Measurements from ENCODE around the gene ERC2.

DNA sequence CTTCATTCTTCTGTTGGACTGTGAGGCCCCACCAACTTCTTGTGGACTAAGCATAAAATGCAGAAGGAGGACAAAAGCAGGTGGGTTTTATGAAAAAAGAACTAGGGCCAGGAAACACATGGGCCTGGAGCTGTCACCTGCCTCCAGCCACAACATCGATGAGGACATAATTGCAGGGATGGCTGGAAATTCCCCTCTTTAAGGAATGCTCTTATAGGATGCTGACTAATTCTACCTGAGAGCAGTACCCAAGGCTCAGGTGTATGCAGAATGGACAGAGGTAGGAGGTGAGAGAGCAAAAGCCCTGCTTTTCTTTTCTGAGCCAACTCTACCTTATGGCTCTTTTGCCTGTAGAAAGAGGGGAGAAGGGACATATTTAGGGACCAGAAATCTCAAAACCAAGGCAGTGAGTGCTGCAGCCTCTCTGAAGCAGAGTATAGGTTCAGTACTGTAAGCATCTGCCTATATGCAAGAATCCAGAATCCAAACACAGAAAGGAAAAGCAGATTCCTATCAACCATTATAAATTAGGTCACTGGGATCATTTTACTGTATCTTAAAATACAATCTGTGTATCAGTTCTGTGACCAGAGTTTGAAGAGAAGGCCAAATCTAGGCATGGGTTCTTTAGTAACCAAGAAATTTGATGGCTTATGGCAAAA is 775.8 kb downstream of the ERC2 start:
- TF ChIP-seq, protein P1, sequence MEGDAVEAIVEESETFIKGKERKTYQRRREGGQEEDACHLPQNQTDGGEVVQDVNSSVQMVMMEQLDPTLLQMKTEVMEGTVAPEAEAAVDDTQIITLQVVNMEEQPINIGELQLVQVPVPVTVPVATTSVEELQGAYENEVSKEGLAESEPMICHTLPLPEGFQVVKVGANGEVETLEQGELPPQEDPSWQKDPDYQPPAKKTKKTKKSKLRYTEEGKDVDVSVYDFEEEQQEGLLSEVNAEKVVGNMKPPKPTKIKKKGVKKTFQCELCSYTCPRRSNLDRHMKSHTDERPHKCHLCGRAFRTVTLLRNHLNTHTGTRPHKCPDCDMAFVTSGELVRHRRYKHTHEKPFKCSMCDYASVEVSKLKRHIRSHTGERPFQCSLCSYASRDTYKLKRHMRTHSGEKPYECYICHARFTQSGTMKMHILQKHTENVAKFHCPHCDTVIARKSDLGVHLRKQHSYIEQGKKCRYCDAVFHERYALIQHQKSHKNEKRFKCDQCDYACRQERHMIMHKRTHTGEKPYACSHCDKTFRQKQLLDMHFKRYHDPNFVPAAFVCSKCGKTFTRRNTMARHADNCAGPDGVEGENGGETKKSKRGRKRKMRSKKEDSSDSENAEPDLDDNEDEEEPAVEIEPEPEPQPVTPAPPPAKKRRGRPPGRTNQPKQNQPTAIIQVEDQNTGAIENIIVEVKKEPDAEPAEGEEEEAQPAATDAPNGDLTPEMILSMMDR (IDR thresholded peaks at IDR 0.05; ENCODE audit: extremely low read depth in 1 of 2, insufficient read depth in 1 of 2, low read depth in 1 of 2, low read length in 2 of 2): no peak
- TF ChIP-seq POLR2A (IDR thresholded peaks at IDR 0.05; ENCODE audit: low read depth, low read length) (no peak), POLR2AphosphoS5 (IDR thresholded peaks at IDR 0.05; ENCODE audit: insufficient read depth, low read depth, low read length) (no peak), MYC (IDR thresholded peaks at IDR 0.05; ENCODE audit: low read depth, low read length) (no peak), EZH2 (IDR thresholded peaks at IDR 0.05; ENCODE audit: borderline replicate concordance, low read depth, low read length, severe bottlenecking) (no peak), GATA2 (IDR thresholded peaks at IDR 0.05; ENCODE audit: insufficient read depth, insufficient read length, low read depth, low read length) (no peak)
- TF ChIP-seq, protein P2, sequence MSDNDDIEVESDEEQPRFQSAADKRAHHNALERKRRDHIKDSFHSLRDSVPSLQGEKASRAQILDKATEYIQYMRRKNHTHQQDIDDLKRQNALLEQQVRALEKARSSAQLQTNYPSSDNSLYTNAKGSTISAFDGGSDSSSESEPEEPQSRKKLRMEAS (IDR thresholded peaks at IDR 0.05; ENCODE audit: insufficient read depth, insufficient read length): no peak
